Fibroblast of lung (primary cell): ENCODE measurements around the gene CDR2L. TPM values are rescaled to one million over a fixed set of nuclear protein-coding genes. Genes with fewer than 3 reads are reported as not detected.

ENCODE experiments used
- DNase-seq, 2 donors: peaks; one replicate each; pipeline versions ENCODE4 v3.0.0 to v3.0.0-alpha.2; 2010; ENCODE audit warnings: low read depth in 2 of 2
- H2AFZ ChIP-seq: 2 replicates; pipeline ENCODE4 v1.5.1; 2012; ENCODE audit warnings: low read length, control low read depth, inconsistent platforms
- H3K27ac ChIP-seq: 2 replicates; pipeline ENCODE4 v1.5.1; 2011; ENCODE audit warnings: low read length, control low read depth; ENCODE audit not compliant: insufficient read depth
- H3K27me3 ChIP-seq: 2 replicates; pipeline ENCODE4 v1.5.1; 2011; ENCODE audit warnings: mild to moderate bottlenecking, low read length; ENCODE audit not compliant: control insufficient read depth, insufficient read depth
- H3K36me3 ChIP-seq: 2 replicates; pipeline ENCODE4 v1.5.1; 2011; ENCODE audit warnings: low read length; ENCODE audit not compliant: control insufficient read depth, insufficient read depth
- H3K4me1 ChIP-seq: 2 replicates; pipeline ENCODE4 v1.5.1; 2011; ENCODE audit warnings: low read length; ENCODE audit not compliant: control insufficient read depth, insufficient read depth; ENCODE audit errors: extremely low read depth
- H3K4me2 ChIP-seq: 2 replicates; pipeline ENCODE4 v1.5.1; 2011; ENCODE audit warnings: low read length, control low read depth; ENCODE audit not compliant: insufficient read depth; ENCODE audit errors: extremely low read depth
- H3K4me3 ChIP-seq, 4 experiments: fragments of 200-600 bp in 1 of 4; sonication (generic) in 1 of 4; replicated peaks in 1 of 4; 2 replicates each; pipeline ENCODE4 v1.5.1; 2011 to 2016; ENCODE audit warnings: low read length in 4 of 4, low read depth in 3 of 4, mild to moderate bottlenecking in 3 of 4, control low read depth in 2 of 4, inconsistent platforms in 1 of 4, mixed read lengths in 1 of 4; ENCODE audit not compliant: insufficient read depth in 1 of 4; ENCODE audit errors: control extremely low read depth in 1 of 4
- H3K79me2 ChIP-seq: 2 replicates; pipeline ENCODE4 v1.5.1; 2012; ENCODE audit warnings: mild to moderate bottlenecking, low read length, inconsistent platforms; ENCODE audit not compliant: control insufficient read depth, insufficient read depth
- H3K9ac ChIP-seq: 2 replicates; pipeline ENCODE4 v1.5.1; 2011; ENCODE audit warnings: mild to moderate bottlenecking, low read length, control low read depth; ENCODE audit not compliant: insufficient read depth
- H3K9me3 ChIP-seq: 2 replicates; pipeline ENCODE4 v1.5.1; 2012; ENCODE audit warnings: low read depth, low read length; ENCODE audit not compliant: control insufficient read depth, insufficient read depth
- H4K20me1 ChIP-seq: 2 replicates; pipeline ENCODE4 v1.5.1; 2011; ENCODE audit warnings: low read length; ENCODE audit not compliant: control insufficient read depth, insufficient read depth; ENCODE audit errors: extremely low read depth
- EZH2 ChIP-seq: IDR thresholded peaks from 2 replicates; pipeline ENCODE4 v1.5.1; 2012; ENCODE audit warnings: low read length, control low read depth, mild to moderate bottlenecking; ENCODE audit errors: missing control alignments
- polyA plus RNA-seq, 2 donors: library from polyadenylated mRNA; depleted of rRNA in 1 of 2; stranded (reverse) in 1 of 2; unstranded in 1 of 2; fragments of >200 nt; gene quantifications; 2 replicates each; pipeline ENCODE4 v1.2.1, GENCODE V29; 2011 to 2012; ENCODE audit warnings: missing spikeins in 1 of 2
- total RNA-seq: library from RNA; depleted of rRNA; stranded (reverse); fragments of >200 nt; gene quantifications from 2 replicates; pipeline ENCODE4 v1.2.1, GENCODE V29; 2014
- TF ChIP-seq, protein P1 (sequence below), 2 donors: IDR thresholded peaks in 1 of 2; conservative IDR thresholded peaks in 1 of 2; 1 replicate in 1 of 2; 2 replicates in 1 of 2; pipeline ENCODE4 v1.5.1; 2011 to 2012; ENCODE audit warnings: low read length in 2 of 2, control low read depth in 1 of 2, inconsistent platforms in 1 of 2, low read depth in 1 of 2, mild to moderate bottlenecking in 1 of 2

CDR2L gene
- total and polyA plus RNA-seq, 2 donors (not counting 1 experiment from before 2014, with no cell fraction given), result 9.7 to 12.2 TPM

DNA sequence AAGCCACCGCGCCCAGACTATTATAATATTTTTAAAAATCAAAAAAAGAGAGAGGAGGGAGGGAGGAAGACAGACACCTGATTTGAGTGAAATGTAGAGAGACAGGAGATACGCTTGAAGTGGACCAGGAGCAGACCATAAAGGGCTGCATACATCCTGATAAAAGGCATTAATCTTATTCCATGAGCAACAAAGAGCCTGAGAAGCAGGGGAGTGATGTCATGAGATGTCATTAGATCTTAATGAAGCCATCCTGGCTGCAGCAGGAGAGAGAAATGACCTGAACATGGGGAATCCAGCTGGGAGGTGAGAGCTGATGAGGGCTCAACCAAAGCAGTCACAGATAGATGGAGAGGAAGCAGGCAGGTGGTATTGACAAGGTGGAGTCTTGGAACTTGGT is 9.6 kb upstream of the CDR2L start:
- Histone ChIP-seq H3K9me3 (no peaks in the 10 kb centered on the region), H2AFZ (no peak overlapping the region), H3K4me1 (peaks cover 10% of the 10 kb centered on the region), H3K79me2 (no peaks in the 10 kb centered on the region), H3K9ac (no peak overlapping the region), H3K27ac (no peak overlapping the region), H4K20me1 (no peaks in the 10 kb centered on the region), H3K4me3 (no peak overlapping the region), H3K4me2 (no peak overlapping the region), H3K36me3 (no peaks in the 10 kb centered on the region), H3K27me3 (peaks cover 18% of the 10 kb centered on the region)
- no peak for DNase-seq
- TF ChIP-seq, protein P1, sequence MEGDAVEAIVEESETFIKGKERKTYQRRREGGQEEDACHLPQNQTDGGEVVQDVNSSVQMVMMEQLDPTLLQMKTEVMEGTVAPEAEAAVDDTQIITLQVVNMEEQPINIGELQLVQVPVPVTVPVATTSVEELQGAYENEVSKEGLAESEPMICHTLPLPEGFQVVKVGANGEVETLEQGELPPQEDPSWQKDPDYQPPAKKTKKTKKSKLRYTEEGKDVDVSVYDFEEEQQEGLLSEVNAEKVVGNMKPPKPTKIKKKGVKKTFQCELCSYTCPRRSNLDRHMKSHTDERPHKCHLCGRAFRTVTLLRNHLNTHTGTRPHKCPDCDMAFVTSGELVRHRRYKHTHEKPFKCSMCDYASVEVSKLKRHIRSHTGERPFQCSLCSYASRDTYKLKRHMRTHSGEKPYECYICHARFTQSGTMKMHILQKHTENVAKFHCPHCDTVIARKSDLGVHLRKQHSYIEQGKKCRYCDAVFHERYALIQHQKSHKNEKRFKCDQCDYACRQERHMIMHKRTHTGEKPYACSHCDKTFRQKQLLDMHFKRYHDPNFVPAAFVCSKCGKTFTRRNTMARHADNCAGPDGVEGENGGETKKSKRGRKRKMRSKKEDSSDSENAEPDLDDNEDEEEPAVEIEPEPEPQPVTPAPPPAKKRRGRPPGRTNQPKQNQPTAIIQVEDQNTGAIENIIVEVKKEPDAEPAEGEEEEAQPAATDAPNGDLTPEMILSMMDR (conservative IDR thresholded peaks at IDR 0.05 in 1 of 2, IDR thresholded peaks at IDR 0.05 in 1 of 2; ENCODE audit: low read depth in 1 of 2, low read length in 2 of 2), result no peak
- no peak for TF ChIP-seq EZH2

DNA sequence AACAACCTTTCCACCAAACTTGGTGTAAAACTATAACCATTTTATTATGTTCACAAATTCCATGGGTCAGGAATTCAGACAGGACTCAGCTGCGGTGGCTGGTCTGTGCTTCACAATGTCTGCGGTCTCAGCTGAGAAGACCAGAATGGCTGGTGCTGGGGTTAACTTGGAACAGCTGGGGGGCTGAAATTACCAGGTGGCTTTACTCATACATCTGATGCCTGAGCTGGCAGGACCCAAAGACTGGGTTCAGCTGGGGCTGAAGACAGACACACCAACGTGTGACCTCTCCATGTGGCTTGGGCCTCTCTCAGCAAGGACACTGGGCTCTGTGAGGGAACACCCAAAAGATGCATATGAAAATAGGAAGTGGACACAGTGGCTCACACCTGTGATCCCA is 9.2 kb upstream of the CDR2L start:
- no peaks in the 10 kb centered on the region for H3K36me3 ChIP-seq
- H3K4me1 ChIP-seq, result peaks cover 10% of the 10 kb centered on the region
- no peak overlapping the region for H3K27ac ChIP-seq
- H3K79me2 ChIP-seq, result no peaks in the 10 kb centered on the region
- H3K9ac ChIP-seq, result no peak overlapping the region
- no peaks in the 10 kb centered on the region for H4K20me1 ChIP-seq
- no peak overlapping the region for H3K4me3 ChIP-seq
- no peak overlapping the region for H3K4me2 ChIP-seq
- DNase-seq, result no peak
- no peaks in the 10 kb centered on the region for H3K9me3 ChIP-seq
- TF ChIP-seq EZH2, result no peak
- TF ChIP-seq, protein P1 (conservative IDR thresholded peaks at IDR 0.05 in 1 of 2, IDR thresholded peaks at IDR 0.05 in 1 of 2; ENCODE audit: low read depth in 1 of 2, low read length in 2 of 2), result no peak
- peaks cover 14% of the 10 kb centered on the region for H3K27me3 ChIP-seq
- H2AFZ ChIP-seq, result no peak overlapping the region

DNA sequence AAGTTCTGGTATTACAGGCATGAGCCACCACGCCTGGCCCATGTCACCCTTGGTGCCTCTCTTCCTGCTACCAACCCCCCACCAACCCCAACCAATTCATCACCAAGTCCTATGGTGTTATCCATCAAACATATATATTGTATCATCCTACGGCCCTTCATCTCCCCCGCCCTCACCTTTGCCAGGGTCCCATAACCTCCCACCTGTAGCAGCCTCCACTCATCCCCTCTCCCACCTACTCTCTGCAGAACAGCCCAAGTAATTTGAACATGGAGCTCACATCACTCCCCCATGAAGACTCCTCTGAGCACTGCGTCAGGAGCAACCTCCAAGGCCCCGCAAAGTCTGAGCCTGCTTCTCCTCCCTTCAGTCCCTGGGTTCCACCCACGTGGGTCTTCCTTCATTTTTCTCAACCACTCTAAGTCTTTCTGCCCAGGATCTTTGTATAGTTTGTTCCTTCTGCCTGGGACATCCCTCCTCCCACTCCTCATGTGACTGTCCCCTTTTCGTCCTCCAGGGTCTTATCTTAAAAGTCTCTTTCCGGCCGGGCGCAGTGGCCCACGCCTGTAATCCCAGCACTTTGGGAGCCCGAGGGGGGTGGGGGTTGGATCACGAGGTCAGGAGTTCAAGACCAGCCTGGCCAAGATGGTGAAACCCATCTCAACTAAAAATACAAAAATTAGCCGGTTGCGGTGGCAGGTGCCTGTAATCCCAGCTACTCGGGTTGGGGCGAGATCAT is 7.9 kb upstream of the CDR2L start:
- H4K20me1 ChIP-seq, result no peaks in the 10 kb centered on the region
- H2AFZ ChIP-seq, result no peak overlapping the region
- no peak overlapping the region for H3K4me3 ChIP-seq
- no peak overlapping the region for H3K27ac ChIP-seq
- no peak for DNase-seq
- H3K4me1 ChIP-seq, result peaks cover 10% of the 10 kb centered on the region
- TF ChIP-seq EZH2, result no peak
- TF ChIP-seq, protein P1 (conservative IDR thresholded peaks at IDR 0.05 in 1 of 2, IDR thresholded peaks at IDR 0.05 in 1 of 2; ENCODE audit: low read depth in 1 of 2, low read length in 2 of 2), result no peak
- peaks cover 5% of the 10 kb centered on the region for H3K27me3 ChIP-seq
- no peak overlapping the region for H3K4me2 ChIP-seq
- no peak overlapping the region for H3K9ac ChIP-seq
- no peaks in the 10 kb centered on the region for H3K9me3 ChIP-seq
- H3K36me3 ChIP-seq, result no peaks in the 10 kb centered on the region
- H3K79me2 ChIP-seq, result no peaks in the 10 kb centered on the region
